Panc1 (cell line): ENCODE results near the gene KRTAP12-3. TPM values are rescaled to one million over a fixed set of nuclear protein-coding genes. Genes with fewer than 3 reads are reported as not detected.

Experiments used
- ATAC-seq: fragments of 200-7000 bp; cut with Tn5 transposase; 2 replicates; pipeline ENCODE4 v1.9.1; 2020; ENCODE audit warnings: mild to moderate bottlenecking, moderate library complexity
- BruUV-seq: library from RNA; stranded (reverse); fragments of 400-500 nt; replicated peaks from 2 replicates; lab custom pipeline; 2021; lab: Mats Ljungman, UMichigan
- CTCF ChIA-PET: fragments of 300-600 bp; sonication (Branson Sonifier 250); formaldehyde crosslinking; loops from one replicate; lab custom pipeline; 2022; ENCODE audit warnings: antibody characterized with exemption; lab: Charles Lee
- POLR2A ChIA-PET: fragments of 300-600 bp; sonication (Branson Sonifier 250); formaldehyde crosslinking; loops from one replicate; lab custom pipeline; 2022; ENCODE audit warnings: antibody characterized with exemption; lab: Charles Lee
- DNase-seq: peaks from one replicate; pipeline ENCODE4 v3.0.0-alpha.2; 2010; ENCODE audit warnings: low read depth, low spot score
- H3K27ac ChIP-seq: 2 replicates; pipeline ENCODE4 v1.5.1; 2011; ENCODE audit warnings: mild to moderate bottlenecking, low read length, inconsistent platforms
- H3K27me3 ChIP-seq: fragments of 200-500 bp; sonication (Bioruptor generic); 2 replicates; pipeline ENCODE4 v1.6.0; 2014; ENCODE audit warnings: low read length, inconsistent platforms; ENCODE audit not compliant: control insufficient read depth, insufficient read depth
- H3K36me3 ChIP-seq: fragments of 200-500 bp; sonication (Bioruptor generic); 2 replicates; pipeline ENCODE4 v1.5.1; 2014; ENCODE audit warnings: inconsistent platforms, mild to moderate bottlenecking, low read length, moderate library complexity; ENCODE audit not compliant: control insufficient read depth, insufficient read depth
- H3K4me1 ChIP-seq: 2 replicates; pipeline ENCODE4 v1.5.1; 2011; ENCODE audit warnings: inconsistent platforms, mild to moderate bottlenecking, low read length, moderate library complexity; ENCODE audit not compliant: control insufficient read depth, insufficient read depth
- H3K4me3 ChIP-seq, 2 experiments: 2 replicates each; pipeline ENCODE4 v1.5.1; 2011 to 2012; ENCODE audit warnings: low read depth in 2 of 2, low read length in 2 of 2, mild to moderate bottlenecking in 2 of 2, inconsistent platforms in 1 of 2, moderate library complexity in 1 of 2
- H3K9me3 ChIP-seq: fragments of 200-500 bp; sonication (Bioruptor generic); 2 replicates; pipeline ENCODE4 v1.5.1; 2014; ENCODE audit warnings: low read depth, mild to moderate bottlenecking, inconsistent platforms, low read length, moderate library complexity; ENCODE audit not compliant: control insufficient read depth, insufficient read depth
- POLR2AphosphoS5 ChIP-seq: IDR thresholded peaks from 2 replicates; pipeline ENCODE4 v1.6.1; 2012; ENCODE audit warnings: mild to moderate bottlenecking, low read depth, low read length, moderate library complexity
- SIN3A ChIP-seq: IDR thresholded peaks from 2 replicates; pipeline ENCODE4 v1.6.1; 2012; ENCODE audit warnings: low read depth, mild to moderate bottlenecking, low read length, moderate library complexity, borderline replicate concordance; ENCODE audit not compliant: insufficient read depth
- TCF7L2 ChIP-seq: IDR thresholded peaks from 2 replicates; pipeline ENCODE4 v1.6.1; 2011; ENCODE audit warnings: mild to moderate bottlenecking, low read depth, low read length, inconsistent platforms
- in situ Hi-C: cut with HindIII; loops from 2 replicates; pipeline ENCODE4 v1.10.0; 2016; ENCODE audit warnings: low sequenced_read_pairs, low pct_unique_long_range_greater_than_20kb
- intact Hi-C: fragments of 100-400 bp; cut with micrococcal nuclease; formaldehyde crosslinking; loops from one replicate; pipeline ENCODE4 v1.10.0; 2022; ENCODE audit not compliant: unreplicated experiment
- total RNA-seq: library from RNA; stranded (reverse); gene quantifications from one replicate; pipeline ENCODE4 v1.2.1, GENCODE V29; 2021; ENCODE audit not compliant: unreplicated experiment
- TF ChIP-seq, protein P1 (sequence below): fragments of 450-650 bp; IDR thresholded peaks from 2 replicates; pipeline ENCODE4 v1.5.1; 2017; ENCODE audit warnings: mild to moderate bottlenecking
- TF ChIP-seq, protein P2 (sequence below), 2 experiments: IDR thresholded peaks; 2 replicates each; pipeline ENCODE4 v1.6.1; 2011 to 2012; ENCODE audit warnings: low read depth in 2 of 2, control low read depth in 1 of 2, low read length in 1 of 2, mild to moderate bottlenecking in 1 of 2, moderate library complexity in 1 of 2; ENCODE audit not compliant: insufficient read depth in 1 of 2

The KRTAP12-3 gene
- total RNA-seq, 1 experiment from 2014 or later: not detected

DNA sequence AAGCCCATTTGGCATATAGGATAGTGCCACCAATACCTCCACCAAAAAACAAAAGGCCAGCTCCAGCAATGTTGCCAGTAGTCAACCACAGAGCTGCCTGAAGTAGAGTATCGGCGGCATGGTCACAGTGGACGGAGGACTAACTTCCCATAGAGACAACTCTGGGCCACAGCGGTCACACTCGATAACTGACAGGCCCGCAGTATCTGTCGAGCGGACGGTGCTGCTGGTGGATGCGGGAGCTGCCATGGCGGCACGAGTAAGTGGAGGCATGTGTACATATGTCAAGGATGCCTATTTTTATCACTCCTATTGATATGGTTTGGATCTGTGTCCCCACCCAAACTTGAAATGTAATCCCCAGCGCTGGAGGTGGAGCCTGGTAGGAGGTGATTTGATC, 20.1 kb downstream of the KRTAP12-3 start:
- BruUV-seq: no TSS peak
- Histone ChIP-seq H3K4me3 (no peak overlapping the region), H3K9me3 (no peaks in the 10 kb centered on the region), H3K4me1 (no peaks in the 10 kb centered on the region), H3K27ac (no peak overlapping the region), H3K27me3 (no peaks in the 10 kb centered on the region; the same call in 1 of the 2 replicates), H3K36me3 (no peaks in the 10 kb centered on the region)
- no peak for TF ChIP-seq TCF7L2
- no peak for TF ChIP-seq SIN3A
- TF ChIP-seq, protein P1, sequence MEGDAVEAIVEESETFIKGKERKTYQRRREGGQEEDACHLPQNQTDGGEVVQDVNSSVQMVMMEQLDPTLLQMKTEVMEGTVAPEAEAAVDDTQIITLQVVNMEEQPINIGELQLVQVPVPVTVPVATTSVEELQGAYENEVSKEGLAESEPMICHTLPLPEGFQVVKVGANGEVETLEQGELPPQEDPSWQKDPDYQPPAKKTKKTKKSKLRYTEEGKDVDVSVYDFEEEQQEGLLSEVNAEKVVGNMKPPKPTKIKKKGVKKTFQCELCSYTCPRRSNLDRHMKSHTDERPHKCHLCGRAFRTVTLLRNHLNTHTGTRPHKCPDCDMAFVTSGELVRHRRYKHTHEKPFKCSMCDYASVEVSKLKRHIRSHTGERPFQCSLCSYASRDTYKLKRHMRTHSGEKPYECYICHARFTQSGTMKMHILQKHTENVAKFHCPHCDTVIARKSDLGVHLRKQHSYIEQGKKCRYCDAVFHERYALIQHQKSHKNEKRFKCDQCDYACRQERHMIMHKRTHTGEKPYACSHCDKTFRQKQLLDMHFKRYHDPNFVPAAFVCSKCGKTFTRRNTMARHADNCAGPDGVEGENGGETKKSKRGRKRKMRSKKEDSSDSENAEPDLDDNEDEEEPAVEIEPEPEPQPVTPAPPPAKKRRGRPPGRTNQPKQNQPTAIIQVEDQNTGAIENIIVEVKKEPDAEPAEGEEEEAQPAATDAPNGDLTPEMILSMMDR: no peak
- no peak for TF ChIP-seq POLR2AphosphoS5
- TF ChIP-seq, protein P2, sequence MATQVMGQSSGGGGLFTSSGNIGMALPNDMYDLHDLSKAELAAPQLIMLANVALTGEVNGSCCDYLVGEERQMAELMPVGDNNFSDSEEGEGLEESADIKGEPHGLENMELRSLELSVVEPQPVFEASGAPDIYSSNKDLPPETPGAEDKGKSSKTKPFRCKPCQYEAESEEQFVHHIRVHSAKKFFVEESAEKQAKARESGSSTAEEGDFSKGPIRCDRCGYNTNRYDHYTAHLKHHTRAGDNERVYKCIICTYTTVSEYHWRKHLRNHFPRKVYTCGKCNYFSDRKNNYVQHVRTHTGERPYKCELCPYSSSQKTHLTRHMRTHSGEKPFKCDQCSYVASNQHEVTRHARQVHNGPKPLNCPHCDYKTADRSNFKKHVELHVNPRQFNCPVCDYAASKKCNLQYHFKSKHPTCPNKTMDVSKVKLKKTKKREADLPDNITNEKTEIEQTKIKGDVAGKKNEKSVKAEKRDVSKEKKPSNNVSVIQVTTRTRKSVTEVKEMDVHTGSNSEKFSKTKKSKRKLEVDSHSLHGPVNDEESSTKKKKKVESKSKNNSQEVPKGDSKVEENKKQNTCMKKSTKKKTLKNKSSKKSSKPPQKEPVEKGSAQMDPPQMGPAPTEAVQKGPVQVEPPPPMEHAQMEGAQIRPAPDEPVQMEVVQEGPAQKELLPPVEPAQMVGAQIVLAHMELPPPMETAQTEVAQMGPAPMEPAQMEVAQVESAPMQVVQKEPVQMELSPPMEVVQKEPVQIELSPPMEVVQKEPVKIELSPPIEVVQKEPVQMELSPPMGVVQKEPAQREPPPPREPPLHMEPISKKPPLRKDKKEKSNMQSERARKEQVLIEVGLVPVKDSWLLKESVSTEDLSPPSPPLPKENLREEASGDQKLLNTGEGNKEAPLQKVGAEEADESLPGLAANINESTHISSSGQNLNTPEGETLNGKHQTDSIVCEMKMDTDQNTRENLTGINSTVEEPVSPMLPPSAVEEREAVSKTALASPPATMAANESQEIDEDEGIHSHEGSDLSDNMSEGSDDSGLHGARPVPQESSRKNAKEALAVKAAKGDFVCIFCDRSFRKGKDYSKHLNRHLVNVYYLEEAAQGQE (IDR thresholded peaks at IDR 0.05; ENCODE audit: insufficient read depth in 1 of 2, low read depth in 2 of 2, low read length in 1 of 2): no peak
- ChIA-PET POLR2A (no interaction called here), CTCF (no interaction called here)
- intact Hi-C loops: no loop called here
- DNase-seq (no peak), ATAC-seq (no peak)
- in situ Hi-C loops: no loop called here

- Histone ChIP-seq H3K27ac (no peak overlapping the region), H3K4me1 (no peaks in the 10 kb centered on the region), H3K4me3 (no peak overlapping the region), H3K9me3 (no peaks in the 10 kb centered on the region), H3K36me3 (no peaks in the 10 kb centered on the region), H3K27me3 (no peaks in the 10 kb centered on the region)
- ATAC-seq: no peak
- ChIA-PET POLR2A (no interaction called here), CTCF (no interaction called here)
- no peak for DNase-seq
- BruUV-seq: no TSS peak
- intact Hi-C loops: no loop called here
- TF ChIP-seq, protein P1: no peak
- TF ChIP-seq POLR2AphosphoS5 (no peak), TCF7L2 (no peak), SIN3A (no peak)
- TF ChIP-seq, protein P2 (IDR thresholded peaks at IDR 0.05; ENCODE audit: insufficient read depth in 1 of 2, low read depth in 2 of 2, low read length in 1 of 2): no peak
- in situ Hi-C loops: no loop called here
These were observed 23.4 kb downstream of the KRTAP12-3 start for GRCh38 chr21:44681152-44681551.
